Measurements from ENCODE around the gene ANKRD53.
A peak's percentile ranks its signal among the peaks of the same experiment; 100 is the strongest.

ANKRD53 gene, protein sequence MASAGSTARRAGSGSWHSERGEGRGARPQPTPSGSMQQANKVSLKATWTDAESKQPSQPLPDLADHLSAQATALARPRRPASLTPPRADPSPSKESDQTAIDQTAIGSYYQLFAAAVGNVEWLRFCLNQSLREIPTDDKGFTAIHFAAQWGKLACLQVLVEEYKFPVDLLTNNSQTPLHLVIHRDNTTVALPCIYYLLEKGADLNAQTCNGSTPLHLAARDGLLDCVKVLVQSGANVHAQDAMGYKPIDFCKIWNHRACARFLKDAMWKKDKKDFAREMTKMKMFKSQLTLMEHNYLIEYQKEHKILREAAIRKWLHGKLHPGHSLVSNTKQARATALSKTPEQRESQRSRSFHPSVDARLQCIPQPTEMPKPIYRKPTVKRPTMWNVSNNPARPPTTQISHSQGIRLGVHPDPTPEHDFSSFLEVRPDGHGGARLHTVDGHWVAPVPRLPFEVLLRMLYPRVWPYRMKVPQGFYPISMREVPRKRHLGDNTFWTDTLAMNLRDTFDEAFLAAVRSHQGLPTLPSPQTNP

DNA sequence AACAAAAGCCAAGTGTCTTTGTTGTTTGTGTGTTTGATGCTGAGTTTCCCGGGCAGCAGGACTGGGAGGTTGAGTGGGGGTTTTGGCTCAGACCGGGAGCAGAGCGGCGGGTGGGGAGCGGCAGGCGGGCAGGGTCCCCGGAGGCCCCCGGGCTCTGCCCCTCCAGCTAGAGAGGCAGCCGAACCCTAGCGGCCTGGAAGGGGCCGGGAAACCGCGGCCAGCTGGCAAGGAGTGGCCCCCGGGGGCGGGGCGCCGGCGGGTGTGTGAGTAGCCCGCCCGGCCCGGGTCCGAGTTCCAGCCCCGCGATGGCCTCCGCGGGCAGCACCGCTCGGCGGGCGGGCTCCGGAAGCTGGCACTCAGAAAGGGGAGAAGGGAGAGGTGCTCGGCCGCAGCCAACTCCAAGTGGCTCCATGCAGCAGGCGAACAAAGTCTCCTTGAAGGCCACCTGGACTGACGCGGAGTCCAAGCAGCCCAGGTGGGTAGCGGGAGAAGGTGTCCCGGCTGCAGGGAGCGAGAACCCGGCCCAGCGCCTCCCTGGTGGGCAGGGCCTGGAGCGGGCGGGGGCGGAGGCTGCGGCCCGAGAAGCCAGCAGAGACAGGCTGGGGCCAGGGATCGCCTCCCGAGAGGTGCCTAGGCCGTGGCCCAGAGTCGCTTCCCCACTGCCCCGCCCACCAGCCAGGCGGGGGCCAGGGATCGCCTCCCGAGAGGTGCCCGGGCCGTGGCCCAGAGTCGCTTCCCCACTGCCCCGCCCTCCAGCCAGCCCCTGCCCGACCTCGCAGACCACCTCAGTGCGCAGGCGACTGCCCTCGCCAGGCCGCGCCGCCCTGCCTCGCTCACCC lies at the start of gene ANKRD53:
Gene ANKRD53, plus strand, starts transcription at position 290 of the 839 bp plus-strand sequence. Its CDS starts 16 bp downstream, at position 306.
- TF ChIP-seq EGR1 (IDR thresholded peaks at IDR 0.05), result 0 out of 2 replicates have a peak, but pooled peaks have one; percentile 35
- TF ChIP-seq TAF1 (IDR thresholded peaks at IDR 0.05; ENCODE audit: low read depth), result no peak
- no peak for TF ChIP-seq USF1 (IDR thresholded peaks at IDR 0.05)

DNA sequence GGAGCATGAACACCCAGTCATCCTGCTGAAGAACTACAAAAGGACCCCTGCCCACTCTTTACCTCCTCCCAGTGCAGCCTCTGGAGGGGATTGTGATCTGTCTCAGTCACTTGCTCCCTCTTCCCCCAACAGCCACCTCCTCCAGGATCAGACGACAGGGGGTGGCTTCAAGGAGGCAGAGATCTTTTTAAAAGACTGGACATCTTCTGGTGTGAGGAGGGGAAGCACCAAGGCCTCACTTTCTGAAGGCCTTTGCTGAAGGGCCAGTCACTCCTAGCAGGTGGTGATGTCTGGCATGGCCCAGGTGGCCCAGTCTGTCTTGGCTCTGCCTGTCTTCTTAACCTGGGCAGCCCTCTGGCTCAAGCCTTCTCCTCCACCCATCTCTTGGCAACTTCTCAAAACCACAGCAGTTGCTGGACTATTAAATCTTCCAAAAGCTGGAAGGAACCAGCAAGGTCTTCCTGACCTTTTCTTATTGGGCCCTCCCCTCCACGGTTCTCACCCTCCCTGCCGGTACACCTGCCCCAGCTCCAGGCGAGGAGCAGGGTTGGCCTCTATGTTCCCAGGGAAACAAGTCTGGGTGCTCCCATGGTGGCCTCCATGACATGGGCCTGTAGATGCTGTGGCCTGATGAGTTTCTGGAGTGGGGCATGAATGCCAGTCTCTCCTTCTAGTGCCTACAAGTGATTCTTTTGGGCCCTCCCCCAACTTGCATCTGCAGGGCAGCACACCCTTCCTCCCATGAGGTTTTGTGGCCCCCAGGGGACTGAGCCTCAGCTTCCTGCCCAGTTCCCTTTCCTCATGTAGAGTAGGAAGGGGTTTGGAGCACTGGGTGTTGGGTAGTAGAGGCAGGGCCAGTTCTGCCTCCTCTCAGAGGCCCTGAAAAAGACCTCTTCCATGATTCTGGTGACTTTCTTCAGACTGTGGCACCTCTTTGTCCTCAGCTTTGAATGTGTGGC lies 47.8 kb upstream of the ANKRD53 start:
- no peak for TF ChIP-seq TEAD4 (IDR thresholded peaks at IDR 0.05)
- no peak for TF ChIP-seq ZBTB7A (IDR thresholded peaks at IDR 0.05; ENCODE audit: low read depth)
- TF ChIP-seq FOXM1 (IDR thresholded peaks at IDR 0.05; ENCODE audit: borderline replicate concordance, low read depth), result no peak
- TF ChIP-seq CREB1 (IDR thresholded peaks at IDR 0.05; ENCODE audit: low read depth), result no peak
- TF ChIP-seq NFIC (IDR thresholded peaks at IDR 0.05), result no peak
- TF ChIP-seq YY1 (IDR thresholded peaks at IDR 0.05; ENCODE audit: low read depth), result no peak
- TF ChIP-seq EP300 (IDR thresholded peaks at IDR 0.05; ENCODE audit: borderline replicate concordance), result no peak
- TF ChIP-seq USF1 (IDR thresholded peaks at IDR 0.05), result no peak
- no peak for TF ChIP-seq RAD21 (IDR thresholded peaks at IDR 0.05; ENCODE audit: low read depth)
- TF ChIP-seq TAF1 (IDR thresholded peaks at IDR 0.05; ENCODE audit: low read depth), result no peak
- TF ChIP-seq TCF12 (IDR thresholded peaks at IDR 0.05; ENCODE audit: low read depth), result no peak
- TF ChIP-seq, protein P1, sequence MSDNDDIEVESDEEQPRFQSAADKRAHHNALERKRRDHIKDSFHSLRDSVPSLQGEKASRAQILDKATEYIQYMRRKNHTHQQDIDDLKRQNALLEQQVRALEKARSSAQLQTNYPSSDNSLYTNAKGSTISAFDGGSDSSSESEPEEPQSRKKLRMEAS (IDR thresholded peaks at IDR 0.05), result no peak
- TF ChIP-seq, protein P2, sequence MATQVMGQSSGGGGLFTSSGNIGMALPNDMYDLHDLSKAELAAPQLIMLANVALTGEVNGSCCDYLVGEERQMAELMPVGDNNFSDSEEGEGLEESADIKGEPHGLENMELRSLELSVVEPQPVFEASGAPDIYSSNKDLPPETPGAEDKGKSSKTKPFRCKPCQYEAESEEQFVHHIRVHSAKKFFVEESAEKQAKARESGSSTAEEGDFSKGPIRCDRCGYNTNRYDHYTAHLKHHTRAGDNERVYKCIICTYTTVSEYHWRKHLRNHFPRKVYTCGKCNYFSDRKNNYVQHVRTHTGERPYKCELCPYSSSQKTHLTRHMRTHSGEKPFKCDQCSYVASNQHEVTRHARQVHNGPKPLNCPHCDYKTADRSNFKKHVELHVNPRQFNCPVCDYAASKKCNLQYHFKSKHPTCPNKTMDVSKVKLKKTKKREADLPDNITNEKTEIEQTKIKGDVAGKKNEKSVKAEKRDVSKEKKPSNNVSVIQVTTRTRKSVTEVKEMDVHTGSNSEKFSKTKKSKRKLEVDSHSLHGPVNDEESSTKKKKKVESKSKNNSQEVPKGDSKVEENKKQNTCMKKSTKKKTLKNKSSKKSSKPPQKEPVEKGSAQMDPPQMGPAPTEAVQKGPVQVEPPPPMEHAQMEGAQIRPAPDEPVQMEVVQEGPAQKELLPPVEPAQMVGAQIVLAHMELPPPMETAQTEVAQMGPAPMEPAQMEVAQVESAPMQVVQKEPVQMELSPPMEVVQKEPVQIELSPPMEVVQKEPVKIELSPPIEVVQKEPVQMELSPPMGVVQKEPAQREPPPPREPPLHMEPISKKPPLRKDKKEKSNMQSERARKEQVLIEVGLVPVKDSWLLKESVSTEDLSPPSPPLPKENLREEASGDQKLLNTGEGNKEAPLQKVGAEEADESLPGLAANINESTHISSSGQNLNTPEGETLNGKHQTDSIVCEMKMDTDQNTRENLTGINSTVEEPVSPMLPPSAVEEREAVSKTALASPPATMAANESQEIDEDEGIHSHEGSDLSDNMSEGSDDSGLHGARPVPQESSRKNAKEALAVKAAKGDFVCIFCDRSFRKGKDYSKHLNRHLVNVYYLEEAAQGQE (IDR thresholded peaks at IDR 0.05; ENCODE audit: low read depth), result no peak
- no peak for TF ChIP-seq EGR1 (IDR thresholded peaks at IDR 0.05)
- TF ChIP-seq CEBPB (IDR thresholded peaks at IDR 0.05), result no peak

DNA sequence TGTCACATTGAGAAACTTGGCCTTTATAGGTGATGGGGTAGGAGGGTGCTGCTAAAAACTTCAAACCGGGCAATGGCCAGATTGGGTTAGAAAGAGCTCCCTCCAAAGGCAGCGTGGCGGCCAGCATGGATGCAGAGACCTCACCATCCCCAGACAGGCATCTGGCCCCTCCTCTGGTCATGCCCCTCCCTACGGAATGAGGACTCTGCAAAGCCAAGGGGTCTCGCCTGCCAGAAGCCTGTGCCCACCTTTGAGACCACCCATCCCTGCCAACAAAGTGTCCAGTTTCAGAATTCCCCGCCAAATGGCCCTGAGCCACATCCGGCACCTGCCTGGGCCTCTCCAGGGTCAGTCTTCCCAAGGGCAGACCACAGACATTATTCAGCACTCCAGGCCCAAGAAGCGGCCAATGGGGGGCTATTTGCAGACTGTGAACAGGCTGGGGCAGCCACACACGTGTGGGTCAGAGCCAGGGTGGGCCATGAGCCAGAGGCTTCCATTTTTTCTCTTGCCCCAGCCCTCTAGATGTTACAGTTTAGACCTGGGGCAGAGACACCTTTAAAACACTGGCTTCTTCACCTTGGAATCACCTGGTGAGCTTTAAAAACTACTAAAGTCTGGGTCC lies 46.9 kb upstream of the ANKRD53 start:
- TF ChIP-seq EGR1 (IDR thresholded peaks at IDR 0.05) (no peak), FOXM1 (IDR thresholded peaks at IDR 0.05; ENCODE audit: borderline replicate concordance, low read depth) (no peak), CREB1 (IDR thresholded peaks at IDR 0.05; ENCODE audit: low read depth) (no peak), CEBPB (IDR thresholded peaks at IDR 0.05) (no peak), TEAD4 (IDR thresholded peaks at IDR 0.05) (no peak), RAD21 (IDR thresholded peaks at IDR 0.05; ENCODE audit: low read depth) (no peak), YY1 (IDR thresholded peaks at IDR 0.05; ENCODE audit: low read depth) (no peak), USF1 (IDR thresholded peaks at IDR 0.05) (no peak)
- TF ChIP-seq, protein P1 (IDR thresholded peaks at IDR 0.05), result no peak

- TF ChIP-seq EP300 (IDR thresholded peaks at IDR 0.05; ENCODE audit: borderline replicate concordance) (no peak), RAD21 (IDR thresholded peaks at IDR 0.05; ENCODE audit: low read depth) (no peak), YY1 (IDR thresholded peaks at IDR 0.05; ENCODE audit: low read depth) (no peak), TAF1 (IDR thresholded peaks at IDR 0.05; ENCODE audit: low read depth) (no peak), CREB1 (IDR thresholded peaks at IDR 0.05; ENCODE audit: low read depth) (no peak), TEAD4 (IDR thresholded peaks at IDR 0.05) (no peak), FOXM1 (IDR thresholded peaks at IDR 0.05; ENCODE audit: borderline replicate concordance, low read depth) (no peak), EGR1 (IDR thresholded peaks at IDR 0.05) (no peak), CEBPB (IDR thresholded peaks at IDR 0.05) (no peak), NFIC (IDR thresholded peaks at IDR 0.05) (no peak), ZBTB7A (IDR thresholded peaks at IDR 0.05; ENCODE audit: low read depth) (no peak), USF1 (IDR thresholded peaks at IDR 0.05) (no peak), TCF12 (IDR thresholded peaks at IDR 0.05; ENCODE audit: low read depth) (no peak)
- TF ChIP-seq, protein P2 (IDR thresholded peaks at IDR 0.05; ENCODE audit: low read depth), result no peak
- TF ChIP-seq, protein P1 (IDR thresholded peaks at IDR 0.05), result no peak
These were observed 45.7 kb upstream of the ANKRD53 start for GRCh38 chr2:70932631-70933230.

Data from Ishikawa (cell line).